Activated naive CD8-positive, alpha-beta T cell treated with anti-CD3 and anti-CD28 coated beads, Interleukin-2, amount 10 ng/mL, durations not matched to agents 7 days and 5 days (primary cell): ENCODE data around the gene AKR1C1. TPM values are rescaled to one million over a fixed set of nuclear protein-coding genes. Genes with fewer than 3 reads are reported as not detected.
"Not testable (repeated sequence)": the region's sequence is repeated elsewhere in the genome, so short reads cannot be mapped to it uniquely, and the experiment has no call there.

Experiments
- ATAC-seq: fragments of 150-1000 bp; cut with Tn5 transposase; one replicate; pipeline ENCODE4 v1.10.0; 2021; ENCODE audit warnings: low read depth, moderate library complexity
- POLR2A ChIA-PET: fragments of 350-600 bp; sonication (Branson Sonifier 250); formaldehyde crosslinking; loops from one replicate; lab custom pipeline; 2021; ENCODE audit warnings: antibody characterized with exemption; lab: Charles Lee
- DNase-seq: peaks from one replicate; pipeline ENCODE4 v3.0.0; 2021
- H3K27ac Mint-ChIP-seq: one replicate; pipeline ENCODE4 v1.8.0; 2022; ENCODE audit warnings: mild to moderate bottlenecking, mixed read lengths
- H3K27me3 Mint-ChIP-seq: one replicate; pipeline ENCODE4 v1.8.0; 2022; ENCODE audit warnings: mild to moderate bottlenecking, moderate library complexity, mixed read lengths
- H3K36me3 Mint-ChIP-seq: one replicate; pipeline ENCODE4 v1.8.0; 2021; ENCODE audit warnings: mild to moderate bottlenecking, mixed read lengths
- H3K4me1 Mint-ChIP-seq: one replicate; pipeline ENCODE4 v1.8.0; 2021; ENCODE audit warnings: mixed read lengths
- H3K4me3 Mint-ChIP-seq: one replicate; pipeline ENCODE4 v1.8.0; 2022; ENCODE audit warnings: mild to moderate bottlenecking, moderate library complexity, mixed read lengths
- H3K9me3 Mint-ChIP-seq: one replicate; pipeline ENCODE4 v1.8.0; 2021; ENCODE audit warnings: mixed read lengths
- total RNA-seq, 2 experiments: library from RNA; stranded (reverse); gene quantifications; one replicate each; pipeline ENCODE4 v1.2.3, GENCODE V29; 2021

AKR1C1 gene
- total RNA-seq, 2 experiments from 2014 or later, result 1.0 to 1.1 TPM

GRCh38 chr10:4961558-4961957 is 1.7 kb upstream of the AKR1C1 start:
- H3K27ac Mint-ChIP-seq, H3K4me1 Mint-ChIP-seq, DNase-seq, H3K9me3 Mint-ChIP-seq, H3K27me3 Mint-ChIP-seq, POLR2A ChIA-PET, ATAC-seq, H3K36me3 Mint-ChIP-seq, H3K4me3 Mint-ChIP-seq: not testable (repeated sequence)

- DNase-seq, ATAC-seq, H3K27me3 Mint-ChIP-seq, POLR2A ChIA-PET, H3K4me1 Mint-ChIP-seq, H3K4me3 Mint-ChIP-seq, H3K36me3 Mint-ChIP-seq, H3K27ac Mint-ChIP-seq, H3K9me3 Mint-ChIP-seq: not testable (repeated sequence)
These were observed 907 bp upstream of the AKR1C1 start for GRCh38 chr10:4962308-4962707.

GRCh38 chr10:4963815-4964154 is 570 bp downstream of the AKR1C1 start:
- H3K27ac Mint-ChIP-seq, H3K27me3 Mint-ChIP-seq, H3K36me3 Mint-ChIP-seq, DNase-seq, H3K9me3 Mint-ChIP-seq, H3K4me1 Mint-ChIP-seq, ATAC-seq, POLR2A ChIA-PET, H3K4me3 Mint-ChIP-seq: not testable (repeated sequence)

GRCh38 chr10:4965763-4966162 is 2.5 kb downstream of the AKR1C1 start:
- H3K9me3 Mint-ChIP-seq, ATAC-seq, H3K4me1 Mint-ChIP-seq, POLR2A ChIA-PET, H3K27me3 Mint-ChIP-seq, H3K27ac Mint-ChIP-seq, H3K36me3 Mint-ChIP-seq, DNase-seq, H3K4me3 Mint-ChIP-seq: not testable (repeated sequence)

- H3K36me3 Mint-ChIP-seq, H3K27ac Mint-ChIP-seq, H3K4me3 Mint-ChIP-seq, H3K4me1 Mint-ChIP-seq, DNase-seq, H3K9me3 Mint-ChIP-seq, POLR2A ChIA-PET, H3K27me3 Mint-ChIP-seq, ATAC-seq: not testable (repeated sequence)
These were observed 4.0 kb downstream of the AKR1C1 start for GRCh38 chr10:4967189-4967588.

- H3K4me3 Mint-ChIP-seq, DNase-seq, H3K36me3 Mint-ChIP-seq, H3K27me3 Mint-ChIP-seq, POLR2A ChIA-PET, H3K27ac Mint-ChIP-seq, ATAC-seq, H3K9me3 Mint-ChIP-seq, H3K4me1 Mint-ChIP-seq: not testable (repeated sequence)
These were observed 6.1 kb downstream of the AKR1C1 start for GRCh38 chr10:4969289-4969688.

GRCh38 chr10:4970362-4970761 is 7.1 kb downstream of the AKR1C1 start:
- H3K4me1 Mint-ChIP-seq, H3K9me3 Mint-ChIP-seq, H3K27ac Mint-ChIP-seq, H3K4me3 Mint-ChIP-seq, H3K36me3 Mint-ChIP-seq, ATAC-seq, POLR2A ChIA-PET, DNase-seq, H3K27me3 Mint-ChIP-seq: not testable (repeated sequence)

GRCh38 chr10:4972369-4973142 is 9.3 kb downstream of the AKR1C1 start:
- H3K36me3 Mint-ChIP-seq, result not testable (repeated sequence)

GRCh38 chr10:4973294-4973693 is 10.1 kb downstream of the AKR1C1 start:
- H3K36me3 Mint-ChIP-seq, H3K9me3 Mint-ChIP-seq, H3K27ac Mint-ChIP-seq, H3K4me1 Mint-ChIP-seq, DNase-seq, POLR2A ChIA-PET, H3K4me3 Mint-ChIP-seq, ATAC-seq, H3K27me3 Mint-ChIP-seq: not testable (repeated sequence)

More at GRCh38 chr10:4972369-4973142, 9.3 kb downstream of the AKR1C1 start:
- ATAC-seq, H3K27ac Mint-ChIP-seq, DNase-seq, H3K4me1 Mint-ChIP-seq, H3K9me3 Mint-ChIP-seq, POLR2A ChIA-PET, H3K27me3 Mint-ChIP-seq, H3K4me3 Mint-ChIP-seq: not testable (repeated sequence)

GRCh38 chr10:4974400-4974799 is 11.2 kb downstream of the AKR1C1 start:
- H3K4me3 Mint-ChIP-seq, H3K27me3 Mint-ChIP-seq, DNase-seq, POLR2A ChIA-PET, H3K36me3 Mint-ChIP-seq, H3K4me1 Mint-ChIP-seq, H3K27ac Mint-ChIP-seq, ATAC-seq, H3K9me3 Mint-ChIP-seq: not testable (repeated sequence)

- ATAC-seq, result no peak
- H3K27ac Mint-ChIP-seq, result no peak overlapping the region
- no peaks in the 10 kb centered on the region for H3K9me3 Mint-ChIP-seq
- no peaks in the 10 kb centered on the region for H3K36me3 Mint-ChIP-seq
- H3K27me3 Mint-ChIP-seq, result no peaks in the 10 kb centered on the region
- no peak for DNase-seq
- POLR2A ChIA-PET, result no interaction called here
- peaks cover 3% of the 10 kb centered on the region for H3K4me1 Mint-ChIP-seq
- no peak overlapping the region for H3K4me3 Mint-ChIP-seq
These were observed 13.8 kb downstream of the AKR1C1 start for GRCh38 chr10:4977025-4977424.

- H3K36me3 Mint-ChIP-seq, result no peaks in the 10 kb centered on the region
- H3K27me3 Mint-ChIP-seq, result no peaks in the 10 kb centered on the region
- H3K27ac Mint-ChIP-seq, result no peak overlapping the region
- no peaks in the 10 kb centered on the region for H3K9me3 Mint-ChIP-seq
- peaks cover 3% of the 10 kb centered on the region for H3K4me1 Mint-ChIP-seq
- ATAC-seq (no peak), DNase-seq (no peak)
- POLR2A ChIA-PET, result no interaction called here
- no peak overlapping the region for H3K4me3 Mint-ChIP-seq
These were observed 15.7 kb downstream of the AKR1C1 start for GRCh38 chr10:4978870-4979269.

- ATAC-seq (no peak), DNase-seq (no peak)
- no peak overlapping the region for H3K4me3 Mint-ChIP-seq
- POLR2A ChIA-PET, result no interaction called here
- H3K9me3 Mint-ChIP-seq, result no peaks in the 10 kb centered on the region
- no peaks in the 10 kb centered on the region for H3K36me3 Mint-ChIP-seq
- peaks cover 2% of the 10 kb centered on the region for H3K27me3 Mint-ChIP-seq
- peaks cover 3% of the 10 kb centered on the region for H3K4me1 Mint-ChIP-seq
- H3K27ac Mint-ChIP-seq, result no peak overlapping the region
These were observed 17.6 kb downstream of the AKR1C1 start for GRCh38 chr10:4980793-4981192.

GRCh38 chr10:4981722-4982471 is 18.7 kb downstream of the AKR1C1 start:
- ATAC-seq, result no peak
- DNase-seq, result no peak
- H3K27ac Mint-ChIP-seq, result peak overlapping the region; percentile 5
- H3K36me3 Mint-ChIP-seq, result no peaks in the 10 kb centered on the region
- H3K9me3 Mint-ChIP-seq, result no peaks in the 10 kb centered on the region
- H3K4me1 Mint-ChIP-seq, result peaks cover 3% of the 10 kb centered on the region
- H3K4me3 Mint-ChIP-seq, result no peak overlapping the region
- POLR2A ChIA-PET, result no interaction called here
- H3K27me3 Mint-ChIP-seq, result peaks cover 2% of the 10 kb centered on the region
